IPS-18a (cell line): ENCODE measurements around the gene GADD45B.

Source experiments
- H3K27ac ChIP-seq: one replicate; pipeline ENCODE4 v1.5.1; 2013; ENCODE audit warnings: low read length
- H3K27me3 ChIP-seq: one replicate; pipeline ENCODE4 v1.6.1; 2013; ENCODE audit warnings: mild to moderate bottlenecking, low read length; ENCODE audit not compliant: control insufficient read depth, insufficient read depth
- H3K36me3 ChIP-seq: one replicate; pipeline ENCODE4 v1.6.1; 2013; ENCODE audit warnings: low read depth, low read length; ENCODE audit not compliant: control insufficient read depth
- H3K4me1 ChIP-seq: one replicate; pipeline ENCODE4 v1.6.1; 2013; ENCODE audit warnings: low read depth, low read length; ENCODE audit not compliant: control insufficient read depth
- H3K4me3 ChIP-seq: one replicate; pipeline ENCODE4 v1.5.1; 2013; ENCODE audit warnings: low read length
- H3K9ac ChIP-seq: one replicate; pipeline ENCODE4 v1.6.1; 2013; ENCODE audit warnings: mild to moderate bottlenecking, low read length, moderate library complexity
- H3K9me3 ChIP-seq: one replicate; pipeline ENCODE4 v1.6.1; 2013; ENCODE audit warnings: low read depth, low read length; ENCODE audit not compliant: control insufficient read depth

Gene GADD45B

GRCh38 chr19:2475702-2476450 lies at the start of gene GADD45B:
GADD45B (plus strand) TSS chr19:2476127; CDS start chr19:2476359, 232 bp downstream.
- Histone ChIP-seq H3K9me3 (no peaks in the 10 kb centered on the region), H3K36me3 (no peaks in the 10 kb centered on the region), H3K4me3 (peak within 1 kb of the TSS; percentile 78), H3K9ac (peak within 1 kb of the TSS; percentile 24), H3K27ac (no peak within 1 kb of the TSS), H3K4me1 (peaks cover 14% of the 10 kb centered on the region), H3K27me3 (peaks cover 55% of the 10 kb centered on the region)

- H3K9ac ChIP-seq, result peak overlapping the region; percentile 99
These were observed 49.1 kb upstream of the GADD45B start for GRCh38 chr19:2426611-2427428.

GRCh38 chr19:2427429-2428320 lies 48.3 kb upstream of the GADD45B start, which contains the start of gene TIMM13:
TIMM13 (minus strand) TSS chr19:2427586; CDS start chr19:2427533, 53 bp downstream.
- peak within 1 kb of the TSS; percentile 98 for H3K4me3 ChIP-seq
- H3K27me3 ChIP-seq, result no peaks in the 10 kb centered on the region
- peaks cover 14% of the 10 kb centered on the region for H3K36me3 ChIP-seq
- no peaks in the 10 kb centered on the region for H3K9me3 ChIP-seq
- H3K9ac ChIP-seq, result peak within 1 kb of the TSS; percentile 99
- peaks cover 17% of the 10 kb centered on the region for H3K4me1 ChIP-seq
- H3K27ac ChIP-seq, result peak within 1 kb of the TSS; percentile 98

More at GRCh38 chr19:2426611-2427428, 49.1 kb upstream of the GADD45B start:
- peaks cover 17% of the 10 kb centered on the region for H3K4me1 ChIP-seq
- no peaks in the 10 kb centered on the region for H3K9me3 ChIP-seq
- H3K27ac ChIP-seq, result peak overlapping the region; percentile 98
- no peaks in the 10 kb centered on the region for H3K27me3 ChIP-seq
- peak overlapping the region; percentile 98 for H3K4me3 ChIP-seq
- peaks cover 14% of the 10 kb centered on the region for H3K36me3 ChIP-seq

- H3K36me3 ChIP-seq, result peaks cover 14% of the 10 kb centered on the region
- no peaks in the 10 kb centered on the region for H3K9me3 ChIP-seq
- no peak overlapping the region for H3K27ac ChIP-seq
- H3K4me1 ChIP-seq, result peaks cover 17% of the 10 kb centered on the region
- H3K4me3 ChIP-seq, result peak overlapping the region; percentile 98
- no peaks in the 10 kb centered on the region for H3K27me3 ChIP-seq
- peak overlapping the region; percentile 99 for H3K9ac ChIP-seq
These were observed 47.6 kb upstream of the GADD45B start for GRCh38 chr19:2428321-2428690.

GRCh38 chr19:2428756-2429711 lies 46.9 kb upstream of the GADD45B start:
- Histone ChIP-seq H3K9ac (peak overlapping the region; percentile 99), H3K27me3 (no peaks in the 10 kb centered on the region), H3K4me3 (peak overlapping the region; percentile 98), H3K9me3 (no peaks in the 10 kb centered on the region), H3K4me1 (peaks cover 17% of the 10 kb centered on the region), H3K36me3 (peaks cover 14% of the 10 kb centered on the region), H3K27ac (no peak overlapping the region)

- Histone ChIP-seq H3K27me3 (no peaks in the 10 kb centered on the region), H3K27ac (no peak overlapping the region), H3K4me1 (peaks cover 17% of the 10 kb centered on the region), H3K9me3 (no peaks in the 10 kb centered on the region), H3K4me3 (no peak overlapping the region), H3K36me3 (peaks cover 24% of the 10 kb centered on the region), H3K9ac (no peak overlapping the region)
These were observed 45.9 kb upstream of the GADD45B start for GRCh38 chr19:2429917-2430535.

- Histone ChIP-seq H3K27me3 (no peaks in the 10 kb centered on the region), H3K4me3 (no peak overlapping the region), H3K9ac (no peak overlapping the region), H3K27ac (no peak overlapping the region), H3K4me1 (peaks cover 12% of the 10 kb centered on the region), H3K36me3 (peaks cover 30% of the 10 kb centered on the region), H3K9me3 (no peaks in the 10 kb centered on the region)
These were observed 44.4 kb upstream of the GADD45B start for GRCh38 chr19:2431318-2432055.

- peaks cover 31% of the 10 kb centered on the region for H3K36me3 ChIP-seq
- peaks cover 12% of the 10 kb centered on the region for H3K4me1 ChIP-seq
- H3K27ac ChIP-seq, result no peak overlapping the region
These were observed 43.6 kb upstream of the GADD45B start for GRCh38 chr19:2432131-2432848.

GRCh38 chr19:2433854-2434253 lies 42.1 kb upstream of the GADD45B start:
- no peaks in the 10 kb centered on the region for H3K9me3 ChIP-seq
- peaks cover 40% of the 10 kb centered on the region for H3K36me3 ChIP-seq
- no peak overlapping the region for H3K4me3 ChIP-seq
- H3K4me1 ChIP-seq, result peaks cover 1% of the 10 kb centered on the region
- no peak overlapping the region for H3K27ac ChIP-seq
- no peak overlapping the region for H3K9ac ChIP-seq
- H3K27me3 ChIP-seq, result no peaks in the 10 kb centered on the region

More at GRCh38 chr19:2432131-2432848, 43.6 kb upstream of the GADD45B start:
- H3K27me3 ChIP-seq, result no peaks in the 10 kb centered on the region
- H3K9me3 ChIP-seq, result no peaks in the 10 kb centered on the region
- no peak overlapping the region for H3K9ac ChIP-seq
- H3K4me3 ChIP-seq, result no peak overlapping the region
